ENCODE measurements around the gene ENTPD1.

DNA sequence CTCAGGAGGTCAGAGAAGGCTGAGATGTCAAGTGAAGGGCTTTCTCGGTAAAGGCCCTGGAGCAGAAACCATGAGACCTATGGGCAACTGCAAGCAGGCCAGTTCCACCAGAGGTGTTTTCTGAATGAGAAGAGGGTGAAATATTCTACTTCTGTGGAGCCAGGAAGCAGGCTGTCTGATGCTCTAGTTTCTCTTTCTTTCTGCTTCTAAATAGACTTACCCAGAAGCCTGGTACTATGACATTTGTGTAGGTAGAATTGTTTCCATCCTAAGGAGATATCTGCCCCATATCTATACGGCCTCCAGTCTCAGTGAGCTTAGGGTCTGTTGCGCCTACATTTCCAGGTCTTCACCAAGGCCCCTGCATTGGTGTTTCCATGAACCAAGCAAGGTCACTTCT, 78.4 kb downstream of the ENTPD1 start:
- TF ChIP-seq, protein P1, sequence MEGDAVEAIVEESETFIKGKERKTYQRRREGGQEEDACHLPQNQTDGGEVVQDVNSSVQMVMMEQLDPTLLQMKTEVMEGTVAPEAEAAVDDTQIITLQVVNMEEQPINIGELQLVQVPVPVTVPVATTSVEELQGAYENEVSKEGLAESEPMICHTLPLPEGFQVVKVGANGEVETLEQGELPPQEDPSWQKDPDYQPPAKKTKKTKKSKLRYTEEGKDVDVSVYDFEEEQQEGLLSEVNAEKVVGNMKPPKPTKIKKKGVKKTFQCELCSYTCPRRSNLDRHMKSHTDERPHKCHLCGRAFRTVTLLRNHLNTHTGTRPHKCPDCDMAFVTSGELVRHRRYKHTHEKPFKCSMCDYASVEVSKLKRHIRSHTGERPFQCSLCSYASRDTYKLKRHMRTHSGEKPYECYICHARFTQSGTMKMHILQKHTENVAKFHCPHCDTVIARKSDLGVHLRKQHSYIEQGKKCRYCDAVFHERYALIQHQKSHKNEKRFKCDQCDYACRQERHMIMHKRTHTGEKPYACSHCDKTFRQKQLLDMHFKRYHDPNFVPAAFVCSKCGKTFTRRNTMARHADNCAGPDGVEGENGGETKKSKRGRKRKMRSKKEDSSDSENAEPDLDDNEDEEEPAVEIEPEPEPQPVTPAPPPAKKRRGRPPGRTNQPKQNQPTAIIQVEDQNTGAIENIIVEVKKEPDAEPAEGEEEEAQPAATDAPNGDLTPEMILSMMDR (IDR thresholded peaks at IDR 0.05): no peak
- TF ChIP-seq POLR2A (IDR thresholded peaks at IDR 0.05): no peak

Measured in thyroid gland (tissue), 4 donors.